HFF-Myc (cell line): ENCODE measurements around the gene ADAMTSL5.

Experiments
- DNase-seq: peaks from one replicate; pipeline ENCODE4 v3.0.0-alpha.2; 2011; ENCODE audit warnings: low read depth; ENCODE audit errors: extremely low read depth
- H3K4me3 ChIP-seq: replicated peaks from 2 replicates; pipeline ENCODE4 v1.5.1; 2011; ENCODE audit warnings: low read depth, mild to moderate bottlenecking, control low read depth, low read length
- CTCF ChIP-seq: IDR thresholded peaks from 2 replicates; pipeline ENCODE4 v1.5.1; 2012; ENCODE audit warnings: mild to moderate bottlenecking, low read depth, low read length, control low read depth; ENCODE audit errors: missing control alignments

Gene ADAMTSL5

GRCh38 chr19:1527650-1528309 lies 15.0 kb upstream of the ADAMTSL5 start:
- no peak overlapping the region for H3K4me3 ChIP-seq
- DNase-seq: no peak
- TF ChIP-seq CTCF: no peak

GRCh38 chr19:1526979-1527649 lies 14.3 kb upstream of the ADAMTSL5 start:
- TF ChIP-seq CTCF: no peak
- no peak overlapping the region for H3K4me3 ChIP-seq
- DNase-seq: no peak

GRCh38 chr19:1526066-1526778 lies 13.4 kb upstream of the ADAMTSL5 start:
- no peak overlapping the region for H3K4me3 ChIP-seq
- TF ChIP-seq CTCF: no peak
- DNase-seq: no peak

- no peak for TF ChIP-seq CTCF
Measured at GRCh38 chr19:1525343-1525742, 12.5 kb upstream of the ADAMTSL5 start.

GRCh38 chr19:1524972-1525325 lies 12.1 kb upstream of the ADAMTSL5 start:
- no peak for TF ChIP-seq CTCF
- DNase-seq: no peak
- no peak overlapping the region for H3K4me3 ChIP-seq

More at GRCh38 chr19:1525343-1525742, 12.5 kb upstream of the ADAMTSL5 start:
- H3K4me3 ChIP-seq: no peak overlapping the region
- no peak for DNase-seq

- no peak for DNase-seq
- no peak overlapping the region for H3K4me3 ChIP-seq
- no peak for TF ChIP-seq CTCF
Measured at GRCh38 chr19:1524287-1524971, 11.6 kb upstream of the ADAMTSL5 start.
